GM12865 (cell line): ENCODE data around the gene UST.

ENCODE experiments used
- DNase-seq: peaks from one replicate; pipeline ENCODE4 v3.0.0; 2010; ENCODE audit warnings: low read depth
- H3K4me3 ChIP-seq: 2 replicates; pipeline ENCODE4 v1.5.1; 2011; ENCODE audit warnings: mild to moderate bottlenecking, low read depth, low read length, control low read depth
- CTCF ChIP-seq: IDR thresholded peaks from 2 replicates; pipeline ENCODE4 v1.5.1; 2011; ENCODE audit warnings: low read length, control low read depth, low read depth, inconsistent platforms; ENCODE audit not compliant: insufficient read depth; ENCODE audit errors: missing control alignments

Gene UST

DNA sequence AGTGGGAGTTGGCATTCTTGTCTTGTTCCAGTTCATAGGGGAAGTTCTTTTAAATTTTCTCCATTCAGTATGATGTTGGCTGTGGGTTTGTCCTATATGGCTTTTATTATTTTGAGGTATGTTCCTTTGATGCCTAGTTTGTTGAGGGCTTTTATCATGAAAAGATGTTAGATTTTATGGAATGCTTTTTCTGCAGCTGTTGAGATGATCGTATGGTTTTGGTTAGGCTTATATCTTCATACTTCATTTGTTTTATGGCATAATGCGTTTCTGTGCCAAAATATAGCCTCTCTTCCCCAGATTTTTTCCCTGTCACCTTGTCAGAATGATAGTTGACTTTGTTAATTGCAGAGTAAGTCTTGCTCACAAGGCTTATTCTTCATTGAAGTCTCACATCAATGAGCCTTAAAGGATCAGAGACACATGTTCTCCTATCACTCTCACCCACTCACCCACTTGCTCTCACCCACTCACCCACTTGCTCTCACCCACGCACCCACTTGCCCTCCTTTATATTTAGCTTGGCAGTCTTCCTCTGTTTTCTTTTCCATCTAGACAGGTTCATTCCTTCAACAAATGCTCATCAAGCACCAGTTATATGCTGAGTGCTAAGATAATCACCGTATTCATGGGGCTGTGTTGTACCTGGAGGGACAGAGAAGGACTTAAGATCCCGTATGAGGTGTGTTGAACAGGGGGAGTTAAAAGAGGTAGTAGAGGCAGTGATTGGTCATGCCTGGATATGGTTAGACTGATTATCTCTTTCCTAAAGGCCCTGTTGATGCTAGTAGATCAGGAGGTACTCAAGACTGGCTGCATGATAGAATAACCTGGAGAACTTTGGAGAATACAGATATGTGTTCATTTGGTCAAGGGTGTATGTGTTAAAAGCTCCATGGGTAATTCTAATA lies 19.3 kb downstream of the UST start:
- TF ChIP-seq CTCF, result no peak
- DNase-seq, result no peak
- H3K4me3 ChIP-seq, result no peak overlapping the region

GRCh38 chr6:148768646-148769270 lies 21.9 kb downstream of the UST start:
- no peak overlapping the region for H3K4me3 ChIP-seq
- DNase-seq, result no peak
- TF ChIP-seq CTCF, result no peak

GRCh38 chr6:148769304-148769968 lies 22.6 kb downstream of the UST start:
- no peak for DNase-seq
- TF ChIP-seq CTCF, result no peak
- H3K4me3 ChIP-seq, result no peak overlapping the region

- peak; percentile 13 for DNase-seq
- no peak overlapping the region for H3K4me3 ChIP-seq
- no peak for TF ChIP-seq CTCF
Observed at GRCh38 chr6:148770408-148771211, 23.8 kb downstream of the UST start.

DNA sequence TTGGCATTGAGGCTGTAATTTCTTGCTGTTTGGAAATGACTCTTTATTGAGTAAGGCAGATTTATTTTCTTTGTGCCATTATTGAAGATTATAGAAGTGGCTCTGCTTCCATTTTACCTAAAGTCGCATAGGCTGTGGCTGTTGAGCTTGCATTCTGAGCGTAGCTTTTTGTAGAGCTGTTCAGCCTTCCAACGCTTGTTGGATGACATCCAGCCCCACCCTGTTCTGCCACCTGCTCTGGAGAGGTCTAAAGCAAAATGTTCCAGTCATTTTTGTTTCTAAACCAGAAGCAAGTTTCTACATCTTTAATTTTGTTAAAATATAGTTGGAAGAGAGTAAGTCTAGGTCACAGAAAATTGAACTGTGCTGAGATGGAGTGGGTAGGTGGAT lies 24.4 kb downstream of the UST start:
- no peak for DNase-seq
- TF ChIP-seq CTCF, result no peak
- H3K4me3 ChIP-seq, result no peak overlapping the region

DNA sequence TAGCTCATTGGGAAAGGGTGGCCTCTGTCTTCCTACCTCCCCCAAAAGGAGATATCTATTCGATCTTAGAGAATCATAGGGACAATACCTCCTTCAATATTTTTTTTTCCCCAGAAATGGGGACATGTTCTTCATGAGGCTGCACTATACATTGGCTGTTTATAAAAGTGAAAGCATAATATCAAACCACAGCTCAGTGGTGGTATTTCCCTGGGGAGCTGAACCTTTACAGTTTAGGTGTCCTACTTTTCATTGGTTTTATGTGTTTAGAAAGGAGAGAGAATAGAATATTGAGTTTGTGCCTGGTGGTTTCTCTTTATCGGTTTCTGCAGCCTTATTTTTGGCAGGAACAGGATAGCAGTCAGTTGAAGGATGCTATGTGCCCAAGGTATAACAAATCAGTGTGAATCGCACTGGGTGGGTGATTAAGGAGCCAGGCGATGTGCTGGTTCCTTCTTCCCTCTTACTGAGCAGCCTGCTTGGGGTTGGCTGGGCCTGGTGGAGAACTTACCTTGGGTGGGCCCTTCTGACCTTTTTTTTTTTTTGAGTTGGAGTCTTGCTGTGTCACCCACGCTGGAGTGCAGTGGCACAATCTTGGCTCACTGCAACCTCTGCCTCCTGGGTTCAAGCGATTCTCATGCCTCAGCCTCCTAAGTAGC lies 25.2 kb downstream of the UST start:
- DNase-seq, result no peak
- TF ChIP-seq CTCF, result no peak
- H3K4me3 ChIP-seq, result no peak overlapping the region
